Suppressor macrophage treated with lipopolysaccharide for 1 hour (primary cell): ENCODE results near the gene IL17RA.
A peak's percentile ranks its signal among the peaks of the same experiment; 100 is the strongest.
"Not testable (repeated sequence)": the region's sequence is repeated elsewhere in the genome, so short reads cannot be mapped to it uniquely, and the experiment has no call there.

Experiments used
- DNase-seq, 3 donors: peaks; one replicate each; pipeline ENCODE4 v3.0.0-alpha.2; 2020 to 2022

IL17RA gene

GRCh38 chr22:17120711-17121232 is 36.0 kb downstream of the IL17RA start:
- peak in 2 of 3 donors; percentile 64 to 73 for DNase-seq

DNA sequence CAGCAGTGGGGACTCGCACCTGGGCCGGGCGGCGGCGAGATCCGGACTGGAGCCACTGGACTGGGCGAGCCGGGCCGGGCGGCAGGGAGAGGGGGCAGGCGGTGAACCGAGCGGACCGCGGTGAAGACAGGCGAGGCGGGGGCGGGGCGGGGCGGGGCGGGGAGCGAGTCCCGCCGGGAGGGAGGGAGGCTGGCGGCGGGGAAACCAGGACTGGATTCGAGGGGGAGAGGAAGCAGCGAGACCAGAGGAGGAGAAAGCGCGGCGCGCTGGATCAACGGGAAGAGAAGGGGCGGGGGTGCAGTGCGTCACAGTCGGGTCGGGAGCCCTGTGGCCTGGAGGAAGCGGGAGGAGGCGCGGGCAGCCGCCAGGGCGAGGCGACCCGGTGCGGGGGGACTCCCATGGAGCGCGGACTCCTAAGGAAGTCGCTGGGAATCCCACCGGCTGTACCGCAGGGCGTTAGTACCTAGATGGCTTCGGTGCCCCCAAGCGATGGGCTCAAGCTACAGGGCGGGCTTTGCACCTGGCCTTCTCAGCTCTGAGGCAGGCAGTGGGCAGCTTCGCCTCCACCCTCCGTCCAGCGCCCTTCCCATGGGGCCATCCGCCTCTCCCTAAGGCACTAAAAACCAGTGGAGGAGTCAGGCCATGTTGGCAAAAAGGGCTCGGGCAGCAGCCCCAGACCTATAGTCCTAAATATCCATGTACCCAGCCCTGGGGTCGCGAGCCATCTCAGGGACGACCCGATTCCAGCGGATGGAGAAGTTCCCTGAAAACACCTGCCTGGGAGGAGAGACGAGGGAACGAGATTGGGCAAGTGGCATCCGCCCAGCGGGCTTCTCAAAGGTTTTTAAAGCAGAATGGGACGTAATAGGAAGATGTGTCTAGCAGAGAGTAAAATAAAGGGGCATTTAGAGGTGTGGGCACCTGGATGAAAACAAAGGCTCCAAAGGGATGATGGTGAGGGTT is 36.7 kb downstream of the IL17RA start, which contains the start of gene TMEM121B:
Gene TMEM121B, minus strand, starts transcription at position 128 of the 963 bp plus-strand sequence. CDS start 233 bp downstream, outside the sequence.
- DNase-seq, result peak; percentile 91 to 94 (median 92)

GRCh38 chr22:17130199-17130598 is 45.4 kb downstream of the IL17RA start:
- DNase-seq, result peak in 1 of 3 donors; percentile 43

GRCh38 chr22:17131686-17132085 is 46.9 kb downstream of the IL17RA start:
- DNase-seq, result no peak

DNA sequence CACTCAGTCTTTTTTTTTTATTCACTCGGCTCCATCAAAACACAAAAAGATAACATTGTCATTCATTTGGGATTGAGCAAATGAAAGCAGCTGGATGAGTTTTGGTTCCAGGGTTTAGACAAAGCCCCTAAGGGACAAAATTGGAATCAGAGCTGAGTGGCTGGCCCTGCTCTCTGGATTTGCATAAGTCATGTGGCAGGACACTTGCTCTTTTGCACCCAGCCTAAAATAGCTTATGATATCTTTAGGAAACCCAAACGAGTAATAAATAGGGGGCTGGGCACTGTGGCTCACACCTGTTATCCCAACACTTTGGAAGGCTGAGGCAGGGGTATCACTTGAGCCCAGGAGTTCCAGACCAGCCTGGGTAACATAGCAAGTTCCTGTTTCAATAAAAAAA is 47.3 kb downstream of the IL17RA start:
- no peak for DNase-seq

DNA sequence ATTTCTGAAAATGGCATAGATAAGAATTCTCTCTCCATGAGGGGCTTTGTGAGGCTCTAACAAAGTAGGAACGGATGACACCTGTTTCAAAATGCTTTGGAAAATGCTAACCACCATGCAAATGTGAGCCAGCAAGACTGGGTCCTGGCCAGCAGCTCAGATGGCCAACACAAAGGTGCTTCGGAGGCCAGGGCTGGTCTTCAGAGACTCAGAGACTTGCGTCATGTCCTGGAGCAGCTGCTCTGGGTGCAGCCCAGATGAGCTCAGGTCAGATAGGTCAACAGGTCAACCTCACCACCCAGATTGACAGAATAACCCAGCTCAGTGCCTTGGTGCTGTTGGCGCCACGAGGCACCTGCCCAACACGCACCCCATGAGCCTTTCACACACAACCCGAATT is 48.3 kb downstream of the IL17RA start:
- DNase-seq, result no peak

DNA sequence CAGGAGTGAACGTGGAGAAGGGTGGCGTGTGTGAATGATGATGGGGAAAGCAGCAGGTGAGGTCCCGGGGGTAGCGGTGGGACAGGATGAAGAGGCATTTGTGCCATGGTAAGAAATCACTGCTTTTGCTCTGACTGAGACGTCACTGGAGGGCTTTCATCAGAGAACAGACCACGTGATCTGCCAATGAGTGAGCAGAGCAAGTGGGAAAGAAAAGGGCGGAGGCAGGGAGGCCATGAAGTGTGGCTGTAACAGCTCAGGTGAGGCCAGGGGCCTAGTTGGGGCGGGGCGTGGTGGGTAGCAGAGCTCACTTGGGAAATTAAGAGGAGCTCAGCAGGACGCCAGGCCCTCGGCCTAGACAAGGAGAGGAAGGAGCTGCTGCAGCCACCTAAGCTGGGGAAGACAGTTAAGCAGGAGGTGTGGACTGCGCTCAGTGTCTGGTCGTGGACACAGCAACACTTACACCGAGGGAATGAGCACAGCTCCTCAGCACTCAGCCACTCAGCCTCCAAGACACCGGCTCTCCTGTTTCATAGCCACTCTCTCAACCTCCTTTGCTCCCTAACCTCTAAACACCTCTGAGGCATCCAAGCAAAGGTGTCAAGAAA is 50.5 kb downstream of the IL17RA start:
- no peak for DNase-seq

- DNase-seq, result no peak
Measured at GRCh38 chr22:17137170-17137569, 52.4 kb downstream of the IL17RA start.

DNA sequence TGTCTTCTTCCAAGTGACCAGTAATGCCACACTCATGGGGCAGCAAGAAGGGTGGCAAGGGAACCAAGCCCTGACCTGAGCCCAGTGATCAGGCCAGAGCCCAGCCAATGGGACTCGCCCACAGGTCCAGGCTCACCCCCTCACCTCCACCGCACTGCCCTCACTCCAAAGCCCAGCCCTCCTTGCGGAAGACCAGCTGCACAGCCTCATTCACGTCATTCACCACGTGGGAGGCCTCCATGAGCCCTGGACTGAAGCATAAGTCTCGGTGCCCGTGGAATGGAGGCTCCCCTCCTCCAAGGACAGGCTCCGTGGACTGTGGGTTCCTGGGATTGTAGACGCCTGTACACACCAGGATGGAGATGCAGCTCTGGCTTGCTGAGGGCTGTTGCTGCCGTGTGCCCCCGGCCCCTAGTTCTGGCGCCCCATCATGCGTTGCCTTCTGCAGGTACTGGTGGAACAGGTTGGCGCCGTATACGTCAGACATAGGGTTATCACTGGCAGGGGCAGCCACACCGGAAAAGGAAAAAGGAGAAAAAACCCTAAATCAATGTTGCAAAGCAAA is 53.1 kb downstream of the IL17RA start:
- no peak for DNase-seq

DNA sequence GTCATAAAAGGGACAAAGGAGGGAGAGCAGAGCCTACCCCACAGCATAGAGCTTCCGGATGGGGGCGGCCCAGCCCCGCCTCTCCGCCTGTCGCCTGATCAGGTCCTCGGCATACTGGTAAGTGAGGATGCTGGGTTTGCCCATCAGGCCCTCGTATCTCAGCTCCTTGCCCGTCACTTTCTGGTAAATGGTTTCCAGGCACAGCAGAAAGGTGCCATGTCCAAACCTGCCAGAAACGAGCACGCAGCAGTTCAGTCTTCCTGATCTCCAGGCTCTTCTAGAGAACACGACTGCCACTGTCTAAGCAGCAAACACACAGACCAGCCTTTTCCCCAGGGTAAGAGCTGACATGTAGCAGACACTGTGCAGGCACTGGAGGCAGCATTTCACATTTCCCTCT is 53.7 kb downstream of the IL17RA start:
- DNase-seq, result no peak

GRCh38 chr22:17140022-17140421 is 55.2 kb downstream of the IL17RA start:
- DNase-seq, result no peak

DNA sequence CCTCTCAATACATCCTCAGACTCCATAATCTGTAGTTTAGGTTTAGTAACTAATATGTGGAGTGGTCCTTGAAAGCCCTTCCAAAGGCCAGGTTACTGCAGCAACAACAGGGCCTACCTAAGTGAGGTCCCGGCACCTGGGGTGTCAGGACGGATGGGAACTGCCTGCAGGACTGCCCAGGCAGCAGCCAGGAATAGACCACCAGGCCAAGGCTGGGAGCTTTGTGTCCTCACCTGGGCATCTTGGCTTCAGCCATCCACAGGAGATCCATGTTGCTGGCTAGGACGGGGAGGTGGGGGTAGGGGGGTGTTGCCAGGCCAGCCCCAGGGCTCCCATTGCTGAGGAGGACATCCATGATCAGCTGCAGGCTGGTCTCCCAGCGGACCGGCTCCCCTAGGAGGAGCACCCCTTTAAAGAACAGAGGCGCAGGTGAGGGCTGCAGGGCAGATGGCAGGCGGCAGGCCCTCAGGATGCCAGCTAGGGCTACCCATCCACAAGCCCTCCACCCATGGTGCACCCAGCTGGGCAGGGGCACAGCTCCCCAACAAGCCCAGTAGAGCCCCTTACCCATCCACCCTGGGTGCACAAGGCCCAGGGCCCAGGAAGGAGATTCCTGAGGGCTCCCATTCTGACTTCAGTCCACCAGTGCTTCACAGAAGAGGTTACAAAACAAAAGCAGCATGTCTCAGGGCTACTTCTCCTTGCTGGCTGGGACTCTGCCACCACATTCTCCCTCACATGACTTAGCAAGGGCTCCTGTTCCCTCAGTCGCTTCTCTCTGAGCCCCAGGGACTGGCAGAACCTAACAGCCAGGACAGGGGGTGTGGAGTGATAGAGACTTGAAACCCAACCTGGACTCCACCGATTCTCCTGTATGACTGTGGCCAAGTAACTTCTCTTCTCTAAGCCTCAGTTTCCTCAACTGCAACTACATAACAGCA is 56.3 kb downstream of the IL17RA start:
- peak in 1 of 3 donors; percentile 22 for DNase-seq

DNA sequence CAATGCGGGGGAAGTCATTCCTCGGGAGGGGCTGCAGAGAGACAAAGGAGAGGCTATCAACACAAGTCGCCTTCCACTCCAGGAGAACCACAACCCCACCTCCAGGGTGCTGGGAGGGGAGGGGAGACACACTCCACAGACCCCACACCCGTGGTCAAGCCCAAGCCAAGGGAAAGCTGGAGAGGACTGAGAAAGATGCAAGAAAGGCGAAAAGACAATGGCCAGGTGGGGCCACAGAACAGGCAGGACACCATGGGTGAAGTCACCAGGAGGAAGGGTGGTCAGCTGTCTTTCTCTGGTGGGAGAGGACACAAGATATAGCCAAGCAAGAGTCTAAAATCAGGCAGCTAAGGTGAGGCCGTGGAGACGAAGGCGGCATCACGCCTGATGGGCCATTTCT is 58.3 kb downstream of the IL17RA start:
- DNase-seq, result no peak

GRCh38 chr22:17143826-17144225 is 59.0 kb downstream of the IL17RA start:
- DNase-seq, result no peak

DNA sequence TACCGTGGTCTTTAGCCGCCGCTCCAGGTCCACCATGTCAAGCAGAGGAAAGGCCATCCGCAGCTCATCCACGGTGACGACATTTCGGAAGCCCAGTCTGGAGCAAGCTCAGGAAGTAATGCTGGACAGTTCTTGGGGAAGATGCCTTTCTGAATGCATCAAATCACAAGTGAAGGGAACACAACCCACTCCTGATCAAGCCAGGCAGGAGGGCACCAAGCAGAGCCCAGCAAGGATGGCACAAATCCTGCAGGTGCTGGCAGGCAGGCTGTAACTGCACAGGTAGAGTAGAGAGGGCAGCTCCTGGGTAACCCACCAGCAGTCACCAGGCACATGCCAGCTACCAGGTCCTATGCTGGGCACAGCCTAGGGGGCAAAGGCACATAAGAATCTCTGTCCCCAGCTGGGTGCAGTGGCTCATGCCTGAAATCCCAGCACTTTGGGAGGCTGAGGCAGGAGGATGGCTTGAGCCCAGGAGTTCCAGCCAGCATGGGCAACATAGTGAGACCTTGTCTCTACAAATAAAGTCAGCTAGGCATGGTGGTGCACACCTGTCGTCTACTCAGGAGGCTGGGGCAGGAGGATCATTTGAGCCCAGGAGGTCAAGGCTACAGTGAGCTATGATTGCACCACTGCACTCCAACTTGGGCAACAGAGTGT is 60.4 kb downstream of the IL17RA start:
- no peak for DNase-seq

- DNase-seq, result not testable (repeated sequence)
Measured at GRCh38 chr22:17147458-17147857, 62.7 kb downstream of the IL17RA start.

GRCh38 chr22:17149076-17149815 is 64.4 kb downstream of the IL17RA start:
- no peak for DNase-seq

GRCh38 chr22:17152340-17152739 is 67.5 kb downstream of the IL17RA start:
- DNase-seq, result no peak

- DNase-seq, result no peak
Measured at GRCh38 chr22:17152971-17153370, 68.2 kb downstream of the IL17RA start.

GRCh38 chr22:17155941-17156340 is 71.1 kb downstream of the IL17RA start:
- no peak for DNase-seq

DNA sequence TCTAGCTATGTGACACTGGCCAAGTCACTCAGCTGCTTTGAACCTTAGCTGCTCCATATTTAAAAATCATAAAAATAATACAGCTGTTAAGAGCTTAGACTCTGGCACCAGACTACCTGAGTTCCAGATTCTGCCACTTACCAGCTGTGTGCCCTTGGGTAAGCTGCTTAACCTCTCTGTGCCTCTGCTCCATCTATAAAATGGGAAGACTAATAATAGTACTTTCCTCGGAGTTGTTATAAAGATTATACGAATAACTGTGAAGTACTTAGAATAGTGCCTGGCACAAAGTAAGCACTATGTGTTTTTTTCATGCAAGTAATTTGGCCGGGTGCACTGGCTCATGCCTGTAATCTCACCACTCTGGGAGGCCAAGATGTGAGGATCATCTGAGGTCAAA is 72.9 kb downstream of the IL17RA start:
- DNase-seq, result no peak
